SK-N-SH (cell line): ENCODE measurements around the gene GSDMA. TPM values are rescaled to one million over a fixed set of nuclear protein-coding genes. Genes with fewer than 3 reads are reported as not detected.

ENCODE experiments used
- CTCF ChIA-PET: fragments of 300-600, 350-600 bp; formaldehyde crosslinking; extraction: SDS; loops from one replicate; lab custom pipeline; 2021; lab: Yijun Ruan, JAX
- POLR2A ChIA-PET: fragments of 350-600 bp; sonication (Branson Sonifier 250); formaldehyde crosslinking; extraction: SDS; loops from one replicate; lab custom pipeline; 2020; ENCODE audit warnings: antibody characterized with exemption, inconsistent platforms; lab: Yijun Ruan, JAX
- DNase-seq: peaks from one replicate; pipeline ENCODE4 v3.0.0; 2012
- H2AFZ ChIP-seq: fragments of 200-600 bp; sonication (generic); 2 replicates; pipeline ENCODE4 v1.8.1; 2016; ENCODE audit warnings: antibody characterized with exemption, mild to moderate bottlenecking, low read depth
- H3F3A ChIP-seq: fragments of 200-600 bp; sonication (generic); replicated peaks from 2 replicates; pipeline ENCODE3; 2016; ENCODE audit warnings: antibody characterized with exemption, mild to moderate bottlenecking; ENCODE audit not compliant: insufficient read depth
- H3K27ac ChIP-seq, 2 experiments: fragments of 200-500 bp in 1 of 2; fragments of 200-600 bp in 1 of 2; sonication (Bioruptor generic) in 1 of 2; sonication (generic), shearing (Covaris generic) in 1 of 2; 2 replicates each; pipeline versions ENCODE4 v1.5.1 to v1.6.1; 2014 to 2016; ENCODE audit warnings: low read depth in 2 of 2, inconsistent platforms in 1 of 2, low read length in 1 of 2, mild to moderate bottlenecking in 1 of 2, mixed read lengths in 1 of 2
- H3K27me3 ChIP-seq: fragments of 200-600 bp; sonication (generic), shearing (Covaris generic); 2 replicates; pipeline ENCODE4 v1.6.1; 2016; ENCODE audit warnings: mixed run types; ENCODE audit not compliant: insufficient read depth
- H3K36me3 ChIP-seq, 2 experiments: fragments of 200-500 bp in 1 of 2; fragments of 200-600 bp in 1 of 2; sonication (Bioruptor generic) in 1 of 2; sonication (generic) in 1 of 2; replicated peaks in 1 of 2; 2 replicates each; pipeline versions ENCODE3 to v1.5.1; 2014 to 2016; ENCODE audit warnings: low read length in 1 of 2, mild to moderate bottlenecking in 1 of 2; ENCODE audit not compliant: insufficient read depth in 2 of 2, control insufficient read depth in 1 of 2
- H3K4me1 ChIP-seq, 2 experiments: fragments of 200-500 bp in 1 of 2; fragments of 200-600 bp in 1 of 2; sonication (Bioruptor generic) in 1 of 2; sonication (generic), shearing (Covaris generic) in 1 of 2; 2 replicates each; pipeline versions ENCODE4 v1.5.1 to v1.6.1; 2014 to 2016; ENCODE audit warnings: low read depth in 1 of 2, low read length in 1 of 2, mixed run types in 1 of 2; ENCODE audit not compliant: insufficient read depth in 2 of 2, control insufficient read depth in 1 of 2
- H3K4me2 ChIP-seq: fragments of 200-600 bp; sonication (generic), shearing (Covaris generic); 2 replicates; pipeline ENCODE4 v1.6.1; 2017; ENCODE audit warnings: mixed run types
- H3K4me3 ChIP-seq, 2 experiments: fragments of 200-500 bp in 1 of 2; fragments of 200-600 bp in 1 of 2; sonication (Bioruptor generic) in 1 of 2; sonication (generic), shearing (Covaris generic) in 1 of 2; 2 replicates each; pipeline versions ENCODE4 v1.5.1 to v1.8.1; 2014 to 2016; ENCODE audit warnings: low read depth in 2 of 2, inconsistent platforms in 1 of 2, low read length in 1 of 2, mild to moderate bottlenecking in 1 of 2, mixed read lengths in 1 of 2, moderate library complexity in 1 of 2
- H3K79me2 ChIP-seq: fragments of 200-600 bp; sonication (generic); 2 replicates; pipeline ENCODE4 v1.8.1; 2017; ENCODE audit warnings: mild to moderate bottlenecking; ENCODE audit not compliant: insufficient read depth
- H3K9ac ChIP-seq: fragments of 200-600 bp; sonication (generic); 2 replicates; pipeline ENCODE4 v1.6.1; 2017; ENCODE audit warnings: mixed run types
- H3K9me2 ChIP-seq: fragments of 200-600 bp; sonication (generic); 2 replicates; pipeline ENCODE4 v1.6.1; 2017; ENCODE audit warnings: mixed run types
- H3K9me3 ChIP-seq: fragments of 200-600 bp; sonication (generic); 2 replicates; pipeline ENCODE4 v1.6.1; 2017; ENCODE audit warnings: mixed run types, mild to moderate bottlenecking, moderate library complexity
- H4K20me1 ChIP-seq: fragments of 200-600 bp; sonication (generic); 2 replicates; pipeline ENCODE4 v1.6.1; 2017; ENCODE audit warnings: mild to moderate bottlenecking, mixed run types; ENCODE audit not compliant: insufficient read depth
- FOSL2 ChIP-seq: IDR thresholded peaks from 2 replicates; pipeline ENCODE4 v1.4.0; 2012; ENCODE audit warnings: low read depth, mild to moderate bottlenecking, moderate library complexity, borderline replicate concordance
- FOXM1 ChIP-seq: IDR thresholded peaks from 2 replicates; pipeline ENCODE4 v1.4.0; 2012; ENCODE audit warnings: low read depth, mild to moderate bottlenecking
- GABPA ChIP-seq: IDR thresholded peaks from 2 replicates; pipeline ENCODE4 v1.4.0; 2012; ENCODE audit warnings: low read depth, mild to moderate bottlenecking
- GATA2 ChIP-seq: sonication (generic); formaldehyde crosslinking; IDR thresholded peaks from 2 replicates; pipeline ENCODE4 v1.5.0; 2020; ENCODE audit warnings: mild to moderate bottlenecking, missing genetic modification reagents
- POLR2AphosphoS5 ChIP-seq: IDR thresholded peaks from 2 replicates; pipeline ENCODE4 v1.6.1; 2012; ENCODE audit warnings: low read depth, low read length
- RFX5 ChIP-seq: IDR thresholded peaks from 2 replicates; pipeline ENCODE4 v1.6.1; 2012; ENCODE audit warnings: mild to moderate bottlenecking, improper control_type of control experiment, low read length
- SIN3A ChIP-seq: IDR thresholded peaks from 2 replicates; pipeline ENCODE4 v1.6.1; 2012; ENCODE audit warnings: low read depth, mild to moderate bottlenecking, low read length, moderate library complexity, borderline replicate concordance
- WGBS: methylation state at CpG from one replicate; pipeline ENCODE4 v1.1.6; 2017; ENCODE audit warnings: low lambda C conversion rate; 5-methylcytosine and 5-hydroxymethylcytosine counted together
- polyA plus RNA-seq, 3 experiments: library from polyadenylated mRNA; depleted of rRNA; stranded (reverse); fragments of >200 nt; gene quantifications; 2 replicates each; pipeline ENCODE4 v1.2.3, GENCODE V29; 2012
- TF ChIP-seq, protein P1 (sequence below): fragments of 150-350 bp; IDR thresholded peaks from 2 replicates; pipeline ENCODE4 v1.6.1; 2016; ENCODE audit warnings: mild to moderate bottlenecking, low read depth, low read length
- TF ChIP-seq, protein P2 (sequence below): fragments of 200-600 bp; sonication (generic); IDR thresholded peaks from 2 replicates; pipeline ENCODE4 v1.6.1; 2017; ENCODE audit warnings: antibody characterized with exemption, mild to moderate bottlenecking, moderate library complexity

The GSDMA gene
- polyA plus RNA-seq, 1 of the 3 experiments (the other 2 are of a cell fraction), result not detected

DNA sequence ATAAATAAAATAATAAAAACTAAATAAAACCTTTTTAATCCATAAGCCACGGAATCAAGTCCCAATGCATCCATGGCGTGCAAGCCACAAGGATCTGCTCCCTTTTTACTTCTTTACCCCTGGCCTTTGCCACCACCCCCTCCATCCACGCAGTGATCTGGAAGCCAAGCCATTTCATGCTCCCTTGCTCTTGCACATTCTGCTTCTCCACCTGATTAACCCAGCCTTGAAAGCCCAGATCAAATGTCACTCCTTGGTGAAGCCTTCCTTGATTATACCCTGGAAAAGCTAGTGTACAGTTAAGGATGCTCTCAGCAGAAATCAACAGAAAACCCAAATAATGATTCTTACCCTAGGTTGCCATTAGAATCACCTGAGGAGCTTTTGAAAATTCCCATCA is 25.4 kb upstream of the GSDMA start:
- 94% methylated on average over 3 of the region's 3 CpGs for WGBS
- Histone ChIP-seq H3K27me3 (no peaks in the 10 kb centered on the region), H3K9ac (no peak overlapping the region), H3K9me3 (no peaks in the 10 kb centered on the region), H3K4me1 (peaks cover 9 to 14% of the 10 kb centered on the region in 2 experiments; a peak in 2 of 4 replicates), H4K20me1 (no peaks in the 10 kb centered on the region), H3K36me3 (no peaks in the 10 kb centered on the region), H3K4me3 (no peak overlapping the region), H3K4me2 (no peak overlapping the region), H3K9me2 (no peaks in the 10 kb centered on the region), H3F3A (peaks cover 23% of the 10 kb centered on the region)
- no peak for DNase-seq
- POLR2A ChIA-PET, result no interaction called here
- TF ChIP-seq FOXM1 (no peak), RFX5 (no peak), POLR2AphosphoS5 (no peak)
- TF ChIP-seq, all 33 proteins: peak for 0
- CTCF ChIA-PET, result interaction anchor here (3.0 to 4.8 kb wide), 2 partner anchors 17 to 44 kb away, joined by 13 to 33 read pairs; partner anchors contain the start of gene PSMD3
- Histone ChIP-seq H2AFZ (no peak overlapping the region), H3K79me2 (no peaks in the 10 kb centered on the region), H3K27ac (no peak overlapping the region)

DNA sequence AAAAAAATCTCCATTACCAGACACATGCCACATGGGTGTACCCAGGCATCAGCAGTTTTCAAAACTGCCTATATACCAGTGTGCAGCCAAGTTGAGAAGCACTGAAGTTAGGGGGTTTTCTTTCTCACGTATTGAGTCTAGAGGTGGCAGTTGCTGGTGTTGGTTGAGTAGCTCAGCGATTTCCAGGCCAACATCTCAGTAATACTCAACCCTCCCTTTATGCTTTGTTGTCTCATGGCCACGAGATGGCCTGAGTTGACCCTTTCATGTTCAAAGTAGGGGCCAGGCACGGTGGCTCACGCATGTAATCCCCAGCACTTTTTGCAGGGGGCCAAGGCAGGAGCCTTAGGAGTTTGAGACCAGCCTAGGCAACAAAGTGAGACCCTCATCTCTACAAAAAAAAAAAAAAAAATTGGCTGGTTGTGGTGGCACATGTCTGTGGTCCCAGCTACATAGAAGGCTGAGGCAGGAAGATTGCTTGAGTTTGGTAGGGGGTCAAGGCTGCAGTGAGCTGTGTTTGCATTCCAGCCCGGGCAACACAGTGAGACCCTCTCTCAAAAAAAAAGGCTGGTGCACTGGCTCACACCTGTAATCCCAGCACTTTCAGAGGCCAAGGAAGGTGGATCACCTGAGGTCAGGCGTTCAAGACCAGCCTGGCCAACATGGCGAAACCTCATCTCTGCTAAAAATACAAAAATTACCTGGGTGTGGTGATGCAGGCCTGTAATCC is 24.5 kb upstream of the GSDMA start:
- CTCF ChIA-PET, result interaction anchor here (0.6 to 4.8 kb wide), 7 partner anchors 11 to 65 kb away, joined by 3 to 33 read pairs (median 13); partner anchors contain the start of genes LRRC3C, ORMDL3 and PSMD3

More for the DNA sequence above, 24.5 kb upstream of the GSDMA start:
- Histone ChIP-seq H3K36me3 (no peaks in the 10 kb centered on the region), H3K9ac (no peak overlapping the region), H3K9me2 (no peaks in the 10 kb centered on the region), H3K27me3 (no peaks in the 10 kb centered on the region), H3K79me2 (no peaks in the 10 kb centered on the region), H3F3A (peaks cover 23% of the 10 kb centered on the region), H3K4me3 (no peak overlapping the region), H4K20me1 (no peaks in the 10 kb centered on the region), H3K4me1 (peaks cover 9 to 14% of the 10 kb centered on the region in 2 experiments; a peak in 2 of 4 replicates), H3K4me2 (no peak overlapping the region), H3K27ac (no peak overlapping the region), H2AFZ (no peak overlapping the region), H3K9me3 (no peaks in the 10 kb centered on the region)
- DNase-seq, result no peak
- 94% methylated on average over 8 of the region's 8 CpGs for WGBS
- POLR2A ChIA-PET, result interaction anchor here (0.6 to 1.4 kb wide), 2 partner anchors 11 to 27 kb away, joined by 3 to 5 read pairs; partner anchors contain the start of genes LRRC3C and ORMDL3
- TF ChIP-seq SIN3A (no peak), GABPA (no peak), GATA2 (no peak), FOSL2 (no peak)
- TF ChIP-seq, protein P1, sequence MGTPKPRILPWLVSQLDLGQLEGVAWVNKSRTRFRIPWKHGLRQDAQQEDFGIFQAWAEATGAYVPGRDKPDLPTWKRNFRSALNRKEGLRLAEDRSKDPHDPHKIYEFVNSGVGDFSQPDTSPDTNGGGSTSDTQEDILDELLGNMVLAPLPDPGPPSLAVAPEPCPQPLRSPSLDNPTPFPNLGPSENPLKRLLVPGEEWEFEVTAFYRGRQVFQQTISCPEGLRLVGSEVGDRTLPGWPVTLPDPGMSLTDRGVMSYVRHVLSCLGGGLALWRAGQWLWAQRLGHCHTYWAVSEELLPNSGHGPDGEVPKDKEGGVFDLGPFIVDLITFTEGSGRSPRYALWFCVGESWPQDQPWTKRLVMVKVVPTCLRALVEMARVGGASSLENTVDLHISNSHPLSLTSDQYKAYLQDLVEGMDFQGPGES, result no peak
- TF ChIP-seq, protein P2, sequence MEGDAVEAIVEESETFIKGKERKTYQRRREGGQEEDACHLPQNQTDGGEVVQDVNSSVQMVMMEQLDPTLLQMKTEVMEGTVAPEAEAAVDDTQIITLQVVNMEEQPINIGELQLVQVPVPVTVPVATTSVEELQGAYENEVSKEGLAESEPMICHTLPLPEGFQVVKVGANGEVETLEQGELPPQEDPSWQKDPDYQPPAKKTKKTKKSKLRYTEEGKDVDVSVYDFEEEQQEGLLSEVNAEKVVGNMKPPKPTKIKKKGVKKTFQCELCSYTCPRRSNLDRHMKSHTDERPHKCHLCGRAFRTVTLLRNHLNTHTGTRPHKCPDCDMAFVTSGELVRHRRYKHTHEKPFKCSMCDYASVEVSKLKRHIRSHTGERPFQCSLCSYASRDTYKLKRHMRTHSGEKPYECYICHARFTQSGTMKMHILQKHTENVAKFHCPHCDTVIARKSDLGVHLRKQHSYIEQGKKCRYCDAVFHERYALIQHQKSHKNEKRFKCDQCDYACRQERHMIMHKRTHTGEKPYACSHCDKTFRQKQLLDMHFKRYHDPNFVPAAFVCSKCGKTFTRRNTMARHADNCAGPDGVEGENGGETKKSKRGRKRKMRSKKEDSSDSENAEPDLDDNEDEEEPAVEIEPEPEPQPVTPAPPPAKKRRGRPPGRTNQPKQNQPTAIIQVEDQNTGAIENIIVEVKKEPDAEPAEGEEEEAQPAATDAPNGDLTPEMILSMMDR, result no peak
